HG02588 (cell line): ENCODE data around the gene SMNDC1.
"Not testable (repeated sequence)": the region's sequence is repeated elsewhere in the genome, so short reads cannot be mapped to it uniquely, and the experiment has no call there.

Experiments
- ATAC-seq: cut with Tn5 transposase; IDR thresholded peaks from one replicate; pipeline ENCODE4 v1.9.1; 2021; ENCODE audit warnings: mild to moderate bottlenecking, moderate library complexity; ENCODE audit not compliant: unreplicated experiment

The SMNDC1 gene

GRCh38 chr10:110284262-110284661, 20.5 kb downstream of the SMNDC1 start:
- no peak for ATAC-seq

GRCh38 chr10:110279407-110279986, 25.2 kb downstream of the SMNDC1 start:
- no peak for ATAC-seq

GRCh38 chr10:110278562-110279406, 25.9 kb downstream of the SMNDC1 start:
- no peak for ATAC-seq

DNA sequence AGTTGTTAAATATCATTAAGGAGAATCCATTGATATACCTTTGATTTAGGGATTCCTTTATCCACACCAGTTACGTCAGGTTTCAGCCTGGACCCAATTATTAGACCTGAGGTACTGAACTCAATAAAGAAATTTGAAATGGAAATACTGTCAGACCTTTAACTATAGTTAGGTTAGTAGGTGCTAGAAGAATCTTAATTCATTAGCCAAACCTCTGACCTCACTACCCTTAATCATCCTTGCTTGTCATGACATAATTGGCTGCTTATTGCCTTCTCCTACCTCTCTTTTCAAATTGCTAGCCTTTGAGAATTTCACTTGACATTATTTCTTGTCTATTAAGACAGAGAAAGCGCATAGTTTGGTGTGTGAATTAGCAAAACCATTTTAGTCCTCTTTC, 27.1 kb downstream of the SMNDC1 start:
- no peak for ATAC-seq

- ATAC-seq: no peak
These were observed 28.1 kb downstream of the SMNDC1 start for GRCh38 chr10:110276603-110277002.

DNA sequence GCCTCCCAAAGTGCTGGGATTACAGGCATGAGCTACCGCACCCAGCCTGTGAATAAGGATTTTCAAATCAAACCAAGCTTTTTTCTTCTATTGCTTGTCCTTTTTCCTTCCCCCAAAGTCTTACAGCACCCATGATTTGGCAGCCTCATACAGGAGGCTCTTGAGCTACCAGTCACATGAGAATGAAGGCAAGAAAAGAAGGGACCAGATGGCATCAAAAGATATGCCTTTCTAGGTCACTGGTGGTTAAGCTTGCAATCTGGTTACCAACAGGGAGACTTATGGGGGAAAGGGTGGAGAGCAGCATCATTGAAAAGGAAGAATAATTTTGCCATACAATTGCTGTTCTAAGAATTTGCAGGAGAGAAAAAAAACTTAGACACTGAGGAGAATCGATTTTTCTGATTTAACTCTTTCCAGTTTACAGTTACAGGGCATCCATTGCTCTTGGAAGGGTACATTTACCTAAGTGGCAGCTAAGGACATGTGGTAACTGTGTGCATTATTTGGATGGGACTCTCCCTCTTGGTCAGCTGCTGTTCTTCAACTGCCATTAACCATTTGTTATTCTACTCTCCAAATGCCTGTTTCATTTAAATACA, 29.5 kb downstream of the SMNDC1 start:
- no peak for ATAC-seq

DNA sequence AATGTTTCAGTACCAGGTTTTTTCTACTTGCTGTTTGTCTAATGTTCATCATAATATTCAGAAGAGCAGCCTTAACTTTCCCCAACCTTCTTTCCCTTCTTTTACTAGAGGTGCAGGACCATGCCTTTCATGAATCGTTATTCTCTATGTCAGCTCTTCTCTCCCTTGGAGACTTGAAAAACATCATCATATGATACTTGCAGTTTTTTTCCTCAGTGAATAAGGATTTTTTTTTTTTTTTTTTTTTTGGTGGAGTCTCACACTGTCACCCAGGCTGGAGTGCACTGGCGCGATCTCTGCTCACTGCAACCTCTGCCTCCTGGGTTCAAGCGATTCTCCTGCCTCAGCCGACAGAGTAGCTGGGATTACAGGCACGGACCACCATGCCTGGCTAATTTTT, 30.1 kb downstream of the SMNDC1 start:
- ATAC-seq: no peak

DNA sequence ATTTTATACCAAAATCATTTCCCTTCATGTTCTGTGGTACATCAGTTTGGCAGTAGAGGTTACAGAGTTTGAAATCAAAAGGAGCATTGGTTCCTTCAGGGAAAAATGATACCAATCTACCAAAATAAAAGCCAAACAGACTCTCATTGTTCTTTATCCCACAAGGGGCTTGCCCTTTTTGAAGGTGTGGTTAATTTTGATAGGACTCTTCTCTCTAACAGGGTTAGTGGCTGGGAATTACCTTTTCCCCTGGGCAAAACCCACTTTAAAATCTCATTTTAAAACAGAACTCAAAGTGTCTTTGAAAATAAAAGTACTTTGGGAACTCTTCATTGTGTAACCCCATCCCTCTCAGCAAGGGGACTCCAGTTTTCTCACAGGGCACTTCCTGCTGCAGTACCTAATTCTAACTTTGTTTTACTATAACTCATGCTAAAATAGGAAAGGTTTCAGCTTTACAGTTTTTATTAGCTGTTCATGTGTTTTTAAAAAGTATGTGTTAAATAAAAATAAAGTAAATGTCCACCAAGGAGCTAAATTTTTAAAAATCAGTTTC, 30.6 kb downstream of the SMNDC1 start:
- no peak for ATAC-seq

DNA sequence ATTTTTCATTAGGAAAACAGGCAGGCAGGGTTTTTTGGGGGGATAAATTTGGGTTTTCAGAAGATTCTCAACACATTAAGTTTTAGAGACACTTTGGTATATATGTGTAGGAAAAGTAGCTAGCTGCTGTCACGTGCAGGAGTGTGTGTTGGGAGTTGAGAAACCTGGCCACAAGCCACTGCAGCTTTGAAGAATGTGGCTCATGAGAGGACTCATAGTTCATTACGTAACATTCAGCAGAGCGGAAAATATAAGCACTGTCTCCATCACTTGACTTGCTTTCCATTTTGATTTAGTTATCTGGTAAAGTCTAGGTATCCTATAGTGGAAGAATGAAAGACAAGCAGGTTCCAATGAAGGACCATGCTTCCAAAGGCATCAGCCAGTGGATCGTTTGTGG, 31.2 kb downstream of the SMNDC1 start:
- no peak for ATAC-seq

DNA sequence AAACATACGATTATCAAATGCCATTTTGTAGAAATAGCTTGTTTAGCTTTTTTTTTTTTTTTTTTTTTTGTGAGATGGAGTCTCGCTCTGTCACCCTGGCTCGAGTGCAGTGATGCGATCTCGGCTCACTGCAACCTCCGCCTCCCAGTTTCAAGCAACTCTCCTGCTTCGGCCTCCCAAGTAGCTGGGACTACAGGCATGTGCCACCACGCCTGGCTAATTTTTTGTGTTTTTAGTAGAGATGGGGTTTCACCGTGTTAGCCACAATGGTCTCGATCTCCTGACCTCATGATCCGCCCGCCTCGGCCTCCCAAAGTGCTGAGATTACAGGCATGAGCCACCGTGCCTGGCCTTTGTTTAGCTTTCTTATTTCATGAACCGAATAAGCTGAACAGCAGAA, 31.7 kb downstream of the SMNDC1 start:
- ATAC-seq: not testable (repeated sequence)

DNA sequence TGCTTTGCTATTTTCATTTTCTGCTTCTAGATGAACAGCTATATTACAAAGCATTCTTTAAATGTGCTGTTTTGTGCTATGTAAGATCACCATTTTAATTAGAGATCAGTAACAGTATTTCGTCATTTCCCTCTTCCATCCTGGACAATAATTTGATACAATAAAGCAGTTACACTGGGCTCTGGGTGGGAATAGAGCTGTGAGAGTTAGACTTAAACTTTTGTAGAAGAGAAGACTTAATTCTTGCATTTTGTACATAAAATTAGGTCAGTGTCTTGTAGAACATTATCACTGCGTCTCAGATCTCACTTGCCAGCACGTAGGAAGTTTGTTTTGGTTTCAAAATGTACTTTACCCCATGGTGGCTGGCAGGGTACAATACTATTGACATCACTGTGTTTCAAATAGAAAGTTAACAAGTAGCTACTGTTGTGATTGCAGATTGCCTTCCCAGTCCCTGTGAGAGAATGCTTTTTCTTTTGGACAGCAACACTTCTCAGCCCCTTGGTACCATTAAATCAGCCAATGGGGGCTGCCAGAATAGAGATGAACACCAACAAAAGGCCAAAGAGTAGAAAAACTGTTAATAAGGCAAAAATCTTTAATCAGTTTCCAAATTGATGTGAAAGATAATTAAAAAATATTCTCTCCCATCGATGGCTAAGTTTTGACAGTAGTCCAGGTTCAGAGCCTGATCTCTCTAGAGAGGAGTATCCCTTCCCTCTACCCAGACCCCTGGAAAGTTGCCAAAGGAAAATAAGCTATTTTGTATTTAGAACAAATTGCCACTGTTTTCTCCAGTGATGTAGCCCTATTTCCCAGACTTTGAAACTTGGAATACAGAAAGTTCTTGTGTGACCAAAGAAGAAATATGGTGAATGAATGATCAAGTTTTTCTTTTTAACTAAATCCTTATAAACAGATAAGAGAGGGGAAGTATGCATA, 35.1 kb downstream of the SMNDC1 start:
- ATAC-seq: peak; percentile 65

DNA sequence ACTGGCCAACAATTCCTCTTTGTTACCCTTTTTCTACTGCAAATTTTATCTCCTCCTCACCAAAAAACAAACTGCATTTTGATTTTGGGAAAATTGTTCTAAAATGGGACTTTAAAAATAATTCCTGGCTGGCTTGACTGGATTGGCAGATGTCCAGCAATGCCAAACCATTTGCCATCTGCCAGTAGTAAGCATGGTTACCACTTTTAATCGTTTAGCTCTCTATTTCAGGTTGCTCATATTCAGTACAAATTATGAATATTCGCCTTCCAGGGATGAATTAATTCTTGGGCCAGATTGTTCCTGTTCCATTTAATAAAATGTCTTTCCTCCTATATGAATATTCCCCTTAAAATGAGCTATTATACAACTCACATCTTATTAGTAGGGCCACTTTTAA, 35.7 kb downstream of the SMNDC1 start:
- ATAC-seq: no peak

- ATAC-seq: no peak
These were observed 36.3 kb downstream of the SMNDC1 start for GRCh38 chr10:110268442-110268841.

DNA sequence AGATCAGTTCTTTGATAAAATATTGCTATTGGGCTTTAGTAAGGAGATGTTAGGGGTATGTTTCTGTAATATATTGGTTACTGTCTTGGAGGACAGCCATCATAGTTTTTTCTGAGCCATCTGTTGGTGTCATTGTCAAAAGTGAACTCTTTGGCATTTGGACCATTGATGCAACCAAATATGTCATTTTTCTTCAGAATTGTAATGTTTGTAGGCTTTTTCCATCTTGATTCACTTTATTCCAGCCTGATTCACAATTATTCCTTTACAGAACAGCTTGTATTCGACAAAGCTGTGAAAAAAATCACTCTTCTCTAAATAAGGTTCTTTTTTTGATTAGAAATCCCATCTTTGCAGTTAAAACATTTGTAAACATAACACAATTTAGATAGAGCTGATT, 37.4 kb downstream of the SMNDC1 start:
- no peak for ATAC-seq

DNA sequence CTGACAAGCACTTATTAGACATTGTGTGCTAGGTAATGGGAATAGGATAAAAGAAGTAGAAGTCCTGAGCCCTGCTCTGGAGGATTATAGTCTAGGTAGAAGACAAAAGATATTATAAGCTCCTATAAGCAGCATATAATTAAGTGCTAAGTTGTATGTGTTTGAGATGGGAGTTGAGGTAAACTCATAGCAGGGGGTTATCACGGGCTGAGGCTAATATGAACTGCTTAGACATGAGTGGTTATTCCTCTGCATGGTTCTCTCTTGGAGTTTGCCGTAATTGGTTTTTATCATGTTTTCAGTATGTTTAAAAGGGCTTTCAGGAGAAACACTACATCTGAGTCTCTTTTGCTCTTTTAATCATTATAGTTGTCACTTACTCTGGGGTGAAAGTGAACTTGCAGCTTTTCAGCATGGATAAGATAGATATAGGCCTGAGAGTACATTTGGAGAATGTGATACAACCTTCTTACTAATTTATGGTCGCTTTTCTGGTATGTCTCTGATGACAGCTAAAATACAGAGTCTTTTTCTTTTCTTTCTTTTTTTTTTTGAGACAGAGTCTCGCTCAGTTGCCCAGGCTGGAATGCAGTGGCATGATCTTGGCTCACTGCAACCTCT, 39.0 kb downstream of the SMNDC1 start:
- no peak for ATAC-seq

- ATAC-seq: no peak
These were observed 41.6 kb downstream of the SMNDC1 start for GRCh38 chr10:110263164-110263563.

- no peak for ATAC-seq
These were observed 43.8 kb downstream of the SMNDC1 start for GRCh38 chr10:110260746-110261477.

DNA sequence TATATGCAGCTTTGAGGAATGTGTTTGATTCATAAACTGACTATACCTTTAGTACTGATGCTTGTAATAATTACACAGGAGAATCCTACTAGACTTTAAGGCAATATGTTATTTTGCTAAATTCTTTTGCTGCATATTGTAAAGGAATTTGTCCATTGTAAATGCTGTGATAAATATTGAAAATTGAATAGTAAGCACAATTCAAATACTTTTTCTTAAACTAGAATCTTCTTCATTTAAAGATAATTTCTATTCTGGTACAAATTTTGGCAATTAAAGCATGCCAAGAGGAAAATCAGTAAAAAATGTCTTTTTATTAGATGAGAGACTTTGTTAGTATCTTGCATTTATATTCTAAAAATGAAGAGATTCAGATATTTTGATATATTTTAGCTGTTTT, 45.4 kb downstream of the SMNDC1 start:
- no peak for ATAC-seq

DNA sequence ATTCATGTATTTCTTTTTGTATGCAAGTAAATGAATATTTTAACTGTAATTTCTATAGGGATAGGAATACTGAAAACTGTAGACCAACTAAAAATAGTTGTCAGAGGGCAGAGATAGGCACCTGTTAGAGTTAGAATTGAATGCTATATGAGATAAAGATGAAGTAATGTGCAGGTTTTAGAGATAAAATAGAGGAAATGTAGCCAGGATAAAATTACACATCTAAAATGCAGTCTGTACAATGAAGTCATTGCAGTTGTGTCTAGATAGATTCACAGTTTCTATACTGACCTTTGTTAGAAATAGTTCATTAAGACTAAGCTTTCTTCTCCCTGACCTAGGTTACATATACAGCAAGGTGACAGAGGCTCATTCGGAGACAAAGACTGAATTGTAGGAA, 46.2 kb downstream of the SMNDC1 start:
- no peak for ATAC-seq

GRCh38 chr10:110254467-110254866, 50.3 kb downstream of the SMNDC1 start:
- ATAC-seq: no peak
